Ovary (tissue), 9 donors: ENCODE measurements around the gene CAPN1. TPM values are rescaled to one million over a fixed set of nuclear protein-coding genes. Genes with fewer than 3 reads are reported as not detected.

Experiments
- DNase-seq, 5 donors: peaks; one replicate each; pipeline ENCODE4 v3.0.0-alpha.2; 2019 to 2020
- H3K27ac ChIP-seq, 2 donors: fragments of 200-600 bp; one replicate each; pipeline versions ENCODE4 v1.5.1 to v1.8.0; 2019 to 2022
- H3K27me3 ChIP-seq: fragments of 200-600 bp; one replicate; pipeline ENCODE4 v1.8.0; 2022
- H3K36me3 ChIP-seq: fragments of 200-600 bp; sonication (generic); one replicate; pipeline ENCODE4 v1.5.1; 2019
- H3K4me1 ChIP-seq: one replicate; pipeline ENCODE4 v1.8.1; 2013; ENCODE audit warnings: mild to moderate bottlenecking, moderate library complexity; ENCODE audit not compliant: insufficient read depth
- H3K4me3 ChIP-seq: fragments of 200-600 bp; sonication (generic); one replicate; pipeline ENCODE4 v1.5.1; 2017
- H3K9me3 ChIP-seq, 2 donors: fragments of 200-600 bp in 1 of 2; sonication (generic) in 1 of 2; one replicate each; pipeline versions ENCODE4 v1.5.1 to v1.8.1; 2013 to 2019; ENCODE audit warnings: mild to moderate bottlenecking in 1 of 2, moderate library complexity in 1 of 2
- CTCF ChIP-seq, 3 donors: fragments of 450-650 bp in 2 of 3; fragments of 200-600 bp in 1 of 3; IDR thresholded peaks; one replicate each; pipeline versions ENCODE4 v1.5.1 to v1.8.0; 2016 to 2022; ENCODE audit warnings: antibody characterized with exemption in 3 of 3, mild to moderate bottlenecking in 1 of 3
- EP300 ChIP-seq: sonication (generic); formaldehyde crosslinking; IDR thresholded peaks from one replicate; pipeline ENCODE4 v1.6.1; 2017; ENCODE audit warnings: antibody characterized with exemption
- POLR2A ChIP-seq: fragments of 450-650 bp; IDR thresholded peaks from one replicate; pipeline ENCODE4 v1.6.1; 2017; ENCODE audit warnings: antibody characterized with exemption, mild to moderate bottlenecking, moderate library complexity
- WGBS, 3 donors: extraction: QIAGEN DNeasy Blood & Tissue Kit in 1 of 3; methylation state at CpG; one replicate each; pipeline versions ENCODE4 v1.1.5 to v1.1.7; 2013 to 2017; 5-methylcytosine and 5-hydroxymethylcytosine counted together
- intact Hi-C, 4 donors: fragments of 100-400 bp; cut with DNase I; formaldehyde crosslinking; loops; one replicate each; pipeline versions ENCODE4 v1.11.0 to v1.15.1; 2022 to 2023
- polyA plus RNA-seq, 2 donors: library from polyadenylated mRNA; stranded (reverse); fragments of 200-250 nt in 1 of 2; fragments of 350-450 nt in 1 of 2; fragmentation: Illumina TruSeq in 1 of 2; extraction: RNeasy Lipid Tissue Mini Kit (QIAGEN cat#74804) in 1 of 2; gene quantifications; one replicate each; pipeline ENCODE4 v1.2.3, GENCODE V29; 2013 to 2014
- total RNA-seq, 7 donors: library from RNA; depleted of rRNA in 2 of 7; stranded (reverse); fragments of >200 nt in 2 of 7; fragmentation: NEBNext Ultra II Directional in 3 of 7; extraction: Animal tissue kit (Norgen Biotek cat#: 25700) in 3 of 7; gene quantifications; one replicate each; pipeline versions ENCODE4 v1.1.0 to v1.2.4, GENCODE V29; 2016 to 2023
- donor health status: DM: no; HTN: no; CAD: no; lungs with moderate emphysema.
- donor health status: DM: no; HTN: no; CAD: no.
- donor health status: Bipolar disorder and iron deficiency.
- donor health status: DM: yes; HTN: yes; CAD: no.
- donor health status: DM: no; HTN: no; CAD: no.
- donor health status: DM: yes; HTN: yes; CAD: no.

Gene CAPN1
- total and polyA plus RNA-seq, 9 donors, result 20.0 to 178 (median 124) TPM

GRCh38 chr11:65185171-65185570 lies 3.4 kb downstream of the CAPN1 start:
- H3K36me3 ChIP-seq, result no peaks in the 10 kb centered on the region
- H3K9me3 ChIP-seq, result no peaks in the 10 kb centered on the region
- intact Hi-C loops, result loop anchor here in 1 of 4 donors (10.0 kb wide), 1 partner anchor 70 kb away; the partner anchor contains the start of genes TM7SF2 and ZNHIT2
- TF ChIP-seq EP300 (no peak), CTCF (IDR thresholded peaks at IDR 0.05) (no peak), POLR2A (no peak)
- no peak overlapping the region for H3K27ac ChIP-seq
- no peaks in the 10 kb centered on the region for H3K27me3 ChIP-seq
- WGBS, 3 donors, result 87 to 88% (median 88%) methylated on average over 2 of the region's 2 CpGs
- peaks cover 6% of the 10 kb centered on the region for H3K4me1 ChIP-seq
- H3K4me3 ChIP-seq, result no peak overlapping the region
- DNase-seq, result peak in 1 of 5 donors; percentile 4

GRCh38 chr11:65185869-65186341 lies 4.2 kb downstream of the CAPN1 start:
- peak in 1 of 5 donors; percentile 15 for DNase-seq
- intact Hi-C loops, result loop anchor here in 1 of 4 donors (10.0 kb wide), 1 partner anchor 71 kb away; the partner anchor contains the start of genes TM7SF2 and ZNHIT2
- no peak overlapping the region for H3K27ac ChIP-seq
- WGBS, 3 donors, result 84 to 90% (median 88%) methylated on average over 18 of the region's 18 CpGs
- H3K27me3 ChIP-seq, result no peaks in the 10 kb centered on the region
- H3K4me3 ChIP-seq, result no peak overlapping the region
- TF ChIP-seq POLR2A, result no peak
- no peak for TF ChIP-seq EP300
- no peak for TF ChIP-seq CTCF (IDR thresholded peaks at IDR 0.05)
- peaks cover 4% of the 10 kb centered on the region for H3K4me1 ChIP-seq
- H3K9me3 ChIP-seq, result no peaks in the 10 kb centered on the region
- H3K36me3 ChIP-seq, result no peaks in the 10 kb centered on the region

- Histone ChIP-seq H3K4me1 (peaks cover 4% of the 10 kb centered on the region), H3K36me3 (no peaks in the 10 kb centered on the region), H3K9me3 (no peaks in the 10 kb centered on the region), H3K4me3 (no peak overlapping the region), H3K27ac (no peak overlapping the region), H3K27me3 (no peaks in the 10 kb centered on the region)
- 86 to 90% (median 90%) methylated on average over 9 of the region's 9 CpGs for WGBS, 3 donors
- peak in 1 of 5 donors; percentile 11 for DNase-seq
- TF ChIP-seq CTCF (IDR thresholded peaks at IDR 0.05), result no peak
- TF ChIP-seq POLR2A, result no peak
- intact Hi-C loops, result loop anchor here in 1 of 4 donors (10.0 kb wide), 1 partner anchor 72 kb away; the partner anchor contains the start of genes TM7SF2 and ZNHIT2
Observed at GRCh38 chr11:65186701-65187100, 5.0 kb downstream of the CAPN1 start.

- H3K9me3 ChIP-seq, result no peaks in the 10 kb centered on the region
- TF ChIP-seq EP300, result no peak
- no peak for TF ChIP-seq CTCF (IDR thresholded peaks at IDR 0.05)
- TF ChIP-seq POLR2A, result no peak
- DNase-seq, result peak in 1 of 5 donors; percentile 11
- WGBS, 3 donors, result 86 to 92% (median 90%) methylated on average over 6 of the region's 6 CpGs
- H3K4me3 ChIP-seq, result no peak overlapping the region
- intact Hi-C loops, result loop anchor here in 1 of 4 donors (10.0 kb wide), 1 partner anchor 72 kb away; the partner anchor contains the start of genes TM7SF2 and ZNHIT2
- H3K4me1 ChIP-seq, result peaks cover 4% of the 10 kb centered on the region
- H3K27me3 ChIP-seq, result no peaks in the 10 kb centered on the region
- H3K27ac ChIP-seq, result no peak overlapping the region
- no peaks in the 10 kb centered on the region for H3K36me3 ChIP-seq
Observed at GRCh38 chr11:65187146-65187675, 5.5 kb downstream of the CAPN1 start.
